ENCODE data around the gene POLA1. TPM values are rescaled to one million over a fixed set of nuclear protein-coding genes. Genes with fewer than 3 reads are reported as not detected.
A peak's percentile ranks its signal among the peaks of the same experiment; 100 is the strongest.

Gene POLA1
- total and polyA plus RNA-seq, 7 experiments from 2014 or later, result 4.1 to 26.6 (median 6.5) TPM

- Histone ChIP-seq H3K9me3 (ENCODE audit: control insufficient read depth in 2 of 3, low read length in 3 of 3) (no peaks in the 10 kb centered on the region), H3K4me1 (ENCODE audit: control insufficient read depth in 2 of 2, insufficient read depth in 2 of 2, low read length in 2 of 2) (peaks cover 0 to 4% of the 10 kb centered on the region in 2 donors), H3K36me3 (ENCODE audit: control insufficient read depth in 2 of 3, insufficient read depth in 3 of 3, low read length in 3 of 3) (no peaks in the 10 kb centered on the region), H3K27ac (ENCODE audit: low read depth, low read length) (no peak within 1 kb of the TSS), H3K4me3 (ENCODE audit: low read length) (no peak within 1 kb of the TSS), H3K27me3 (ENCODE audit: control insufficient read depth in 2 of 2, insufficient read depth in 2 of 2, low read length in 2 of 2) (peaks cover 3 to 7% of the 10 kb centered on the region in 2 donors)
- H3K36me3 Mint-ChIP-seq, result no peaks in the 10 kb centered on the region
- H3K27me3 Mint-ChIP-seq, result peaks cover 21 to 80% (median 43%) of the 10 kb centered on the region in 5 donors
- ATAC-seq (peak; percentile 36), DNase-seq (no peak)
- peaks cover 0 to 19% (median 2%) of the 10 kb centered on the region in 11 donors for H3K9me3 Mint-ChIP-seq
- intact Hi-C loops (cut with micrococcal nuclease), result no loop called here
- H3K27ac Mint-ChIP-seq, result peak within 1 kb of the TSS in 2 of 9 donors; percentile 38 to 67
- ChIA-PET CTCF (no interaction called here), POLR2A (no interaction called here)
- H3K4me1 Mint-ChIP-seq, result peaks cover 0 to 31% (median 20%) of the 10 kb centered on the region in 7 donors
- H3K4me3 Mint-ChIP-seq, result peak within 1 kb of the TSS in 9 of 10 donors; percentile 6 to 71 (median 47)
Measured at GRCh38 chrX:25015486-25016360, 322.0 kb downstream of the POLA1 start, which contains the start of gene ARX. Gene ARX, minus strand, starts transcription at chrX:25015965. Its CDS starts 228 bp downstream, at chrX:25015737.

- Mint-ChIP-seq H3K27ac (peak overlapping the region in 1 of 9 donors; percentile 38), H3K9me3 (peaks cover 0 to 19% (median 2%) of the 10 kb centered on the region in 11 donors), H3K4me1 (peaks cover 0 to 34% (median 20%) of the 10 kb centered on the region in 7 donors), H3K36me3 (no peaks in the 10 kb centered on the region), H3K27me3 (peaks cover 22 to 79% (median 43%) of the 10 kb centered on the region in 5 donors), H3K4me3 (peak overlapping the region in 8 of 10 donors; percentile 6 to 71 (median 48))
- ATAC-seq, result no peak
- ChIA-PET CTCF (no interaction called here), POLR2A (no interaction called here)
- Histone ChIP-seq H3K4me3 (ENCODE audit: low read length) (no peak overlapping the region), H3K36me3 (ENCODE audit: control insufficient read depth in 2 of 3, insufficient read depth in 3 of 3, low read length in 3 of 3) (no peaks in the 10 kb centered on the region), H3K27ac (ENCODE audit: low read depth, low read length) (no peak overlapping the region), H3K9me3 (ENCODE audit: control insufficient read depth in 2 of 3, low read length in 3 of 3) (no peaks in the 10 kb centered on the region), H3K27me3 (ENCODE audit: control insufficient read depth in 2 of 2, insufficient read depth in 2 of 2, low read length in 2 of 2) (peaks cover 3 to 7% of the 10 kb centered on the region in 2 donors), H3K4me1 (ENCODE audit: control insufficient read depth in 2 of 2, insufficient read depth in 2 of 2, low read length in 2 of 2) (peaks cover 4 to 5% of the 10 kb centered on the region in 2 donors)
- no peak for DNase-seq
- intact Hi-C loops (cut with micrococcal nuclease), result no loop called here
Measured at GRCh38 chrX:25016361-25016671, 322.6 kb downstream of the POLA1 start.

GRCh38 chrX:25016938-25017598 is 323.4 kb downstream of the POLA1 start:
- H3K36me3 ChIP-seq (ENCODE audit: control insufficient read depth in 2 of 3, insufficient read depth in 3 of 3, low read length in 3 of 3), result no peaks in the 10 kb centered on the region
- H3K4me1 ChIP-seq (ENCODE audit: control insufficient read depth in 2 of 2, insufficient read depth in 2 of 2, low read length in 2 of 2), result peaks cover 4 to 7% of the 10 kb centered on the region in 2 donors
- POLR2A ChIA-PET, result no interaction called here
- ATAC-seq, result no peak
- Mint-ChIP-seq H3K27me3 (peaks cover 29 to 80% (median 50%) of the 10 kb centered on the region in 5 donors), H3K4me3 (peak overlapping the region in 5 of 10 donors; percentile 21 to 71 (median 62)), H3K9me3 (peaks cover 0 to 24% (median 3%) of the 10 kb centered on the region in 11 donors), H3K4me1 (peaks cover 5 to 41% (median 27%) of the 10 kb centered on the region in 7 donors), H3K27ac (peak overlapping the region in 2 of 9 donors; percentile 34 to 58), H3K36me3 (peaks cover 0 to 7% (median 0%) of the 10 kb centered on the region in 5 donors)
- H3K9me3 ChIP-seq (ENCODE audit: control insufficient read depth in 2 of 3, low read length in 3 of 3), result no peaks in the 10 kb centered on the region
- CTCF ChIA-PET, result no interaction called here
- no peak overlapping the region for H3K27ac ChIP-seq (ENCODE audit: low read depth, low read length)
- no peak for DNase-seq
- no peak overlapping the region for H3K4me3 ChIP-seq (ENCODE audit: low read length)
- intact Hi-C loops (cut with micrococcal nuclease), result no loop called here
- peaks cover 3 to 9% of the 10 kb centered on the region in 2 donors for H3K27me3 ChIP-seq (ENCODE audit: control insufficient read depth in 2 of 2, insufficient read depth in 2 of 2, low read length in 2 of 2)

- intact Hi-C loops (cut with micrococcal nuclease), result no loop called here
- DNase-seq, result no peak
- peak overlapping the region in 8 of 10 donors; percentile 35 to 65 (median 58) for H3K4me3 Mint-ChIP-seq
Measured at GRCh38 chrX:25017667-25018247, 324.0 kb downstream of the POLA1 start.

GRCh38 chrX:25018682-25019081 is 325.0 kb downstream of the POLA1 start:
- H3K27me3 Mint-ChIP-seq, result peaks cover 36 to 85% (median 56%) of the 10 kb centered on the region in 5 donors
- Histone ChIP-seq H3K36me3 (ENCODE audit: control insufficient read depth in 2 of 3, insufficient read depth in 3 of 3, low read length in 3 of 3) (no peaks in the 10 kb centered on the region), H3K27me3 (ENCODE audit: control insufficient read depth in 2 of 2, insufficient read depth in 2 of 2, low read length in 2 of 2) (peaks cover 3 to 9% of the 10 kb centered on the region in 2 donors), H3K4me1 (ENCODE audit: control insufficient read depth in 2 of 2, insufficient read depth in 2 of 2, low read length in 2 of 2) (peaks cover 4 to 7% of the 10 kb centered on the region in 2 donors), H3K27ac (ENCODE audit: low read depth, low read length) (no peak overlapping the region), H3K4me3 (ENCODE audit: low read length) (no peak overlapping the region), H3K9me3 (ENCODE audit: control insufficient read depth in 2 of 3, low read length in 3 of 3) (no peaks in the 10 kb centered on the region)
- ChIA-PET POLR2A (no interaction called here), CTCF (no interaction called here)
- intact Hi-C loops (cut with micrococcal nuclease), result no loop called here
- peaks cover 0 to 24% (median 3%) of the 10 kb centered on the region in 11 donors for H3K9me3 Mint-ChIP-seq
- H3K4me3 Mint-ChIP-seq, result no peak overlapping the region
- H3K36me3 Mint-ChIP-seq, result peaks cover 0 to 9% (median 0%) of the 10 kb centered on the region in 5 donors
- no peak for DNase-seq
- H3K4me1 Mint-ChIP-seq, result peaks cover 7 to 50% (median 31%) of the 10 kb centered on the region in 7 donors
- no peak for ATAC-seq
- H3K27ac Mint-ChIP-seq, result no peak overlapping the region

More at GRCh38 chrX:25017667-25018247, 324.0 kb downstream of the POLA1 start:
- ChIA-PET POLR2A (no interaction called here), CTCF (no interaction called here)
- ATAC-seq, result no peak
- H3K36me3 Mint-ChIP-seq, result peaks cover 0 to 9% (median 0%) of the 10 kb centered on the region in 5 donors
- peak overlapping the region in 2 of 9 donors; percentile 34 to 58 for H3K27ac Mint-ChIP-seq
- H3K4me1 Mint-ChIP-seq, result peaks cover 7 to 46% (median 31%) of the 10 kb centered on the region in 7 donors
- peaks cover 4 to 7% of the 10 kb centered on the region in 2 donors for H3K4me1 ChIP-seq (ENCODE audit: control insufficient read depth in 2 of 2, insufficient read depth in 2 of 2, low read length in 2 of 2)
- peaks cover 0 to 24% (median 3%) of the 10 kb centered on the region in 11 donors for H3K9me3 Mint-ChIP-seq
- H3K4me3 ChIP-seq (ENCODE audit: low read length), result no peak overlapping the region
- no peak overlapping the region for H3K27ac ChIP-seq (ENCODE audit: low read depth, low read length)
- H3K27me3 Mint-ChIP-seq, result peaks cover 32 to 81% (median 53%) of the 10 kb centered on the region in 5 donors
- peaks cover 3 to 9% of the 10 kb centered on the region in 2 donors for H3K27me3 ChIP-seq (ENCODE audit: control insufficient read depth in 2 of 2, insufficient read depth in 2 of 2, low read length in 2 of 2)
- no peaks in the 10 kb centered on the region for H3K36me3 ChIP-seq (ENCODE audit: control insufficient read depth in 2 of 3, insufficient read depth in 3 of 3, low read length in 3 of 3)
- H3K9me3 ChIP-seq (ENCODE audit: control insufficient read depth in 2 of 3, low read length in 3 of 3), result no peaks in the 10 kb centered on the region

- Histone ChIP-seq H3K4me1 (ENCODE audit: control insufficient read depth in 2 of 2, insufficient read depth in 2 of 2, low read length in 2 of 2) (peaks cover 4 to 7% of the 10 kb centered on the region in 2 donors), H3K27ac (ENCODE audit: low read depth, low read length) (no peak overlapping the region), H3K27me3 (ENCODE audit: control insufficient read depth in 2 of 2, insufficient read depth in 2 of 2, low read length in 2 of 2) (peaks cover 3 to 9% of the 10 kb centered on the region in 2 donors), H3K36me3 (ENCODE audit: control insufficient read depth in 2 of 3, insufficient read depth in 3 of 3, low read length in 3 of 3) (no peaks in the 10 kb centered on the region), H3K9me3 (ENCODE audit: control insufficient read depth in 2 of 3, low read length in 3 of 3) (no peaks in the 10 kb centered on the region), H3K4me3 (ENCODE audit: low read length) (no peak overlapping the region)
- no peak for DNase-seq
- no peak for ATAC-seq
- H3K27me3 Mint-ChIP-seq, result peaks cover 40 to 87% (median 58%) of the 10 kb centered on the region in 5 donors
- intact Hi-C loops (cut with micrococcal nuclease), result loop anchor here (2.0 to 5.0 kb wide), 4 partner anchors 13 to 183 kb away; no protein-coding TSS in a partner anchor
- no peak overlapping the region for H3K27ac Mint-ChIP-seq
- H3K4me3 Mint-ChIP-seq, result peak overlapping the region in 6 of 10 donors; percentile 3 to 35 (median 26)
- peaks cover 7 to 46% (median 31%) of the 10 kb centered on the region in 7 donors for H3K4me1 Mint-ChIP-seq
- ChIA-PET POLR2A (no interaction called here), CTCF (no interaction called here)
- H3K36me3 Mint-ChIP-seq, result peaks cover 0 to 9% (median 0%) of the 10 kb centered on the region in 5 donors
- peaks cover 0 to 24% (median 3%) of the 10 kb centered on the region in 11 donors for H3K9me3 Mint-ChIP-seq
Measured at GRCh38 chrX:25019707-25020390, 326.1 kb downstream of the POLA1 start.

Measured in naive thymus-derived CD4-positive, alpha-beta T cell (primary cell).